Neural progenitor cell (in vitro differentiated cells): ENCODE measurements around the gene HHAT. TPM values are rescaled to one million over a fixed set of nuclear protein-coding genes. Genes with fewer than 3 reads are reported as not detected.

Source experiments
- DNase-seq: peaks from one replicate; pipeline ENCODE4 v3.0.0-alpha.2; 2016; ENCODE audit warnings: low spot score
- H2AFZ ChIP-seq: fragments of 200-600 bp; sonication (generic); replicated peaks from 2 replicates; pipeline ENCODE4 v1.6.1; 2016; ENCODE audit warnings: antibody characterized with exemption
- H3F3A ChIP-seq: fragments of 200-600 bp; sonication (generic); 2 replicates; pipeline ENCODE4 v1.6.1; 2016; ENCODE audit warnings: antibody characterized with exemption, low read depth
- H3K27ac ChIP-seq: fragments of 200-600 bp; sonication (generic); 2 replicates; pipeline ENCODE4 v1.5.1; 2016; ENCODE audit warnings: mild to moderate bottlenecking
- H3K27me3 ChIP-seq: fragments of 200-600 bp; sonication (generic); 2 replicates; pipeline ENCODE4 v1.6.1; 2016; ENCODE audit warnings: mild to moderate bottlenecking, moderate library complexity
- H3K36me3 ChIP-seq: fragments of 200-600 bp; sonication (generic); 2 replicates; pipeline ENCODE4 v1.5.1; 2016
- H3K4me1 ChIP-seq: fragments of 200-600 bp; sonication (generic); 2 replicates; pipeline ENCODE4 v1.6.1; 2016; ENCODE audit warnings: mixed run types
- H3K4me2 ChIP-seq: fragments of 200-600 bp; sonication (generic); 2 replicates; pipeline ENCODE4 v1.6.1; 2016
- H3K4me3 ChIP-seq: fragments of 200-600 bp; sonication (generic); 2 replicates; pipeline ENCODE4 v1.5.1; 2016
- H3K79me2 ChIP-seq: fragments of 200-600 bp; sonication (generic); 2 replicates; pipeline ENCODE4 v1.6.1; 2016; ENCODE audit warnings: low read depth
- H3K9ac ChIP-seq: fragments of 200-600 bp; sonication (generic); 2 replicates; pipeline ENCODE4 v1.6.1; 2016
- H3K9me3 ChIP-seq: fragments of 200-600 bp; sonication (generic); 2 replicates; pipeline ENCODE4 v1.5.1; 2016; ENCODE audit warnings: low read depth
- H4K20me1 ChIP-seq: fragments of 200-600 bp; sonication (generic); 2 replicates; pipeline ENCODE4 v1.6.1; 2016; ENCODE audit warnings: low read depth
- H3K27ac Mint-ChIP-seq: 3 replicates; pipeline ENCODE4 v1.8.0; 2021; ENCODE audit warnings: mixed read lengths
- H3K27me3 Mint-ChIP-seq: 2 replicates; pipeline ENCODE4 v1.8.0; 2022; ENCODE audit warnings: low read depth, mild to moderate bottlenecking, inconsistent platforms, moderate library complexity, mixed read lengths; ENCODE audit not compliant: insufficient read depth
- H3K36me3 Mint-ChIP-seq: 3 replicates; pipeline ENCODE4 v1.8.0; 2021; ENCODE audit warnings: mixed read lengths
- H3K4me1 Mint-ChIP-seq: 3 replicates; pipeline ENCODE4 v1.8.0; 2021; ENCODE audit warnings: mixed read lengths
- H3K4me3 Mint-ChIP-seq: 3 replicates; pipeline ENCODE4 v1.8.0; 2021; ENCODE audit warnings: mild to moderate bottlenecking, moderate library complexity, mixed read lengths
- H3K9me3 Mint-ChIP-seq: 3 replicates; pipeline ENCODE4 v1.8.0; 2020; ENCODE audit warnings: mixed read lengths
- CTCF ChIP-seq: fragments of 200-600 bp; sonication (generic); IDR thresholded peaks from 2 replicates; pipeline ENCODE4 v1.5.1; 2017; ENCODE audit warnings: antibody characterized with exemption, mild to moderate bottlenecking
- EZH2 ChIP-seq: fragments of 200-600 bp; sonication (generic); IDR thresholded peaks from 2 replicates; pipeline ENCODE4 v1.6.1; 2017; ENCODE audit warnings: antibody characterized with exemption, mild to moderate bottlenecking, moderate library complexity
- EZH2phosphoT487 ChIP-seq: fragments of 200-600 bp; sonication (generic); IDR thresholded peaks from 2 replicates; pipeline ENCODE4 v1.6.1; 2017; ENCODE audit warnings: antibody characterized with exemption
- total RNA-seq: library from RNA; depleted of rRNA; stranded (reverse); fragments of >200 nt; gene quantifications from 2 replicates; pipeline ENCODE4 v1.2.3, GENCODE V29; 2015; ENCODE audit warnings: low replicate concordance

Gene HHAT
- total RNA-seq, 1 donor from 2014 or later, result 10.3 TPM

- no peaks in the 10 kb centered on the region for H3K27me3 Mint-ChIP-seq
- Histone ChIP-seq H3K27ac (no peak overlapping the region), H2AFZ (no peak overlapping the region), H3K36me3 (no peaks in the 10 kb centered on the region), H3K9ac (no peak overlapping the region), H3K79me2 (no peaks in the 10 kb centered on the region), H3K9me3 (no peaks in the 10 kb centered on the region), H3K27me3 (no peaks in the 10 kb centered on the region), H3K4me2 (no peak overlapping the region), H3K4me1 (peaks cover 4% of the 10 kb centered on the region), H3F3A (peaks cover 5% of the 10 kb centered on the region), H3K4me3 (no peak overlapping the region), H4K20me1 (no peaks in the 10 kb centered on the region)
- H3K4me3 Mint-ChIP-seq, result no peak overlapping the region
- TF ChIP-seq EZH2 (no peak), CTCF (no peak), EZH2phosphoT487 (no peak)
- H3K9me3 Mint-ChIP-seq, result no peaks in the 10 kb centered on the region
- peaks cover 6% of the 10 kb centered on the region for H3K4me1 Mint-ChIP-seq
- no peak for DNase-seq
- no peaks in the 10 kb centered on the region for H3K36me3 Mint-ChIP-seq
- no peak overlapping the region for H3K27ac Mint-ChIP-seq
Observed at GRCh38 chr1:210313921-210314320, 14.8 kb upstream of the HHAT start.

- TF ChIP-seq EZH2, result no peak
- TF ChIP-seq CTCF, result no peak
- TF ChIP-seq EZH2phosphoT487, result no peak
- H3K79me2 ChIP-seq, result no peaks in the 10 kb centered on the region
- no peak overlapping the region for H3K27ac Mint-ChIP-seq
- H4K20me1 ChIP-seq, result no peaks in the 10 kb centered on the region
- no peaks in the 10 kb centered on the region for H3K36me3 ChIP-seq
- H3K4me1 ChIP-seq, result peaks cover 3% of the 10 kb centered on the region
- peaks cover 5% of the 10 kb centered on the region for H3F3A ChIP-seq
- H3K9ac ChIP-seq, result no peak overlapping the region
- no peaks in the 10 kb centered on the region for H3K9me3 Mint-ChIP-seq
- no peak overlapping the region for H3K4me2 ChIP-seq
- H3K4me3 ChIP-seq, result no peak overlapping the region
- H3K27me3 Mint-ChIP-seq, result no peaks in the 10 kb centered on the region
- H3K4me1 Mint-ChIP-seq, result peaks cover 6% of the 10 kb centered on the region
- no peak for DNase-seq
- no peaks in the 10 kb centered on the region for H3K9me3 ChIP-seq
- H3K4me3 Mint-ChIP-seq, result no peak overlapping the region
- no peak overlapping the region for H3K27ac ChIP-seq
- H2AFZ ChIP-seq, result no peak overlapping the region
- no peaks in the 10 kb centered on the region for H3K36me3 Mint-ChIP-seq
- no peaks in the 10 kb centered on the region for H3K27me3 ChIP-seq
Observed at GRCh38 chr1:210315529-210315928, 13.2 kb upstream of the HHAT start.

GRCh38 chr1:210321131-210321530 lies 7.6 kb upstream of the HHAT start:
- Mint-ChIP-seq H3K4me1 (peaks cover 2% of the 10 kb centered on the region), H3K27me3 (no peaks in the 10 kb centered on the region), H3K36me3 (peaks cover 2% of the 10 kb centered on the region), H3K4me3 (no peak overlapping the region), H3K9me3 (peaks cover 12% of the 10 kb centered on the region), H3K27ac (no peak overlapping the region)
- Histone ChIP-seq H3K4me1 (peaks cover 9% of the 10 kb centered on the region), H3K36me3 (no peaks in the 10 kb centered on the region), H4K20me1 (no peaks in the 10 kb centered on the region), H3K4me2 (peak overlapping the region; percentile 3), H3K79me2 (no peaks in the 10 kb centered on the region), H3K27me3 (no peaks in the 10 kb centered on the region), H3K9ac (no peak overlapping the region), H3F3A (no peaks in the 10 kb centered on the region), H3K27ac (no peak overlapping the region), H3K4me3 (no peak overlapping the region), H3K9me3 (peaks cover 5% of the 10 kb centered on the region), H2AFZ (no peak overlapping the region)
- peak; percentile 43 for DNase-seq
- TF ChIP-seq CTCF (no peak), EZH2 (no peak), EZH2phosphoT487 (no peak)
